Sigmoid colon (tissue), 7 donors: ENCODE results near the gene RPS2. TPM values are rescaled to one million over a fixed set of nuclear protein-coding genes. Genes with fewer than 3 reads are reported as not detected.

Experiments
- DNase-seq: peaks from one replicate; pipeline ENCODE4 v3.0.0-alpha.2; 2019
- H3K27ac ChIP-seq, 4 donors: fragments of 200-600 bp; sonication (generic); one replicate each; pipeline ENCODE4 v1.5.1; 2016 to 2019; ENCODE audit warnings: mild to moderate bottlenecking in 1 of 4
- H3K27me3 ChIP-seq, 3 donors: fragments of 200-600 bp; sonication (generic); one replicate each; pipeline ENCODE4 v1.5.1; 2019; ENCODE audit warnings: mild to moderate bottlenecking in 1 of 3
- H3K36me3 ChIP-seq, 4 donors: fragments of 200-600 bp; sonication (generic); one replicate each; pipeline ENCODE4 v1.5.1; 2016 to 2019
- H3K4me1 ChIP-seq, 4 donors: fragments of 200-600 bp; sonication (generic); one replicate each; pipeline ENCODE4 v1.5.1; 2017 to 2019
- H3K4me3 ChIP-seq, 4 donors: fragments of 200-600 bp; sonication (generic); one replicate each; pipeline ENCODE4 v1.5.1; 2017 to 2019; ENCODE audit warnings: mild to moderate bottlenecking in 2 of 4, moderate library complexity in 1 of 4
- H3K9me3 ChIP-seq, 4 donors: fragments of 200-600 bp in 3 of 4; sonication (generic) in 3 of 4; one replicate each; pipeline versions ENCODE4 v1.5.1 to v1.6.1; 2013 to 2019
- EP300 ChIP-seq, 4 donors: sonication (generic); formaldehyde crosslinking; IDR thresholded peaks; one replicate each; pipeline ENCODE4 v1.6.1; 2017; ENCODE audit warnings: antibody characterized with exemption in 4 of 4
- POLR2A ChIP-seq, 2 donors: fragments of 450-650 bp; IDR thresholded peaks; one replicate each; pipeline ENCODE4 v1.6.1; 2016; ENCODE audit warnings: antibody characterized with exemption in 2 of 2, mild to moderate bottlenecking in 2 of 2, moderate library complexity in 2 of 2
- POLR2AphosphoS5 ChIP-seq, 4 donors: sonication (generic); formaldehyde crosslinking; IDR thresholded peaks; one replicate each; pipeline ENCODE4 v1.6.1; 2017; ENCODE audit warnings: antibody characterized with exemption in 4 of 4
- WGBS, 2 donors: extraction: QIAGEN DNeasy Blood & Tissue Kit; methylation state at CpG; one replicate each; pipeline ENCODE4 v1.1.7; 2013; 5-methylcytosine and 5-hydroxymethylcytosine counted together
- intact Hi-C: fragments of 100-400 bp; cut with DNase I; formaldehyde crosslinking; loops from one replicate; pipeline ENCODE4 v1.15.1; 2023
- polyA plus RNA-seq, 3 donors: library from polyadenylated mRNA; stranded (reverse); fragments of 200-250 nt; gene quantifications; one replicate each; pipeline ENCODE4 v1.2.3, GENCODE V29; 2013
- total RNA-seq, 4 donors: library from RNA; depleted of rRNA; stranded (reverse); fragments of >200 nt; gene quantifications; one replicate each; pipeline ENCODE4 v1.1.0, GENCODE V29; 2016
- TF ChIP-seq, protein P1 (sequence below), 4 experiments: fragments of 450-650 bp in 3 of 4; fragments of 200-600 bp in 1 of 4; IDR thresholded peaks; one replicate each; pipeline ENCODE4 v1.5.1; 2016 to 2019; ENCODE audit warnings: antibody characterized with exemption in 4 of 4, mild to moderate bottlenecking in 3 of 4, moderate library complexity in 2 of 4
- donor health status: healthy with polysubstance abuse.
- donor health status: Bipolar disorder and iron deficiency.
- donor health status: healthy.

The RPS2 gene
- total and polyA plus RNA-seq, 7 donors, result 1,478 to 3,277 (median 1,717) TPM

DNA sequence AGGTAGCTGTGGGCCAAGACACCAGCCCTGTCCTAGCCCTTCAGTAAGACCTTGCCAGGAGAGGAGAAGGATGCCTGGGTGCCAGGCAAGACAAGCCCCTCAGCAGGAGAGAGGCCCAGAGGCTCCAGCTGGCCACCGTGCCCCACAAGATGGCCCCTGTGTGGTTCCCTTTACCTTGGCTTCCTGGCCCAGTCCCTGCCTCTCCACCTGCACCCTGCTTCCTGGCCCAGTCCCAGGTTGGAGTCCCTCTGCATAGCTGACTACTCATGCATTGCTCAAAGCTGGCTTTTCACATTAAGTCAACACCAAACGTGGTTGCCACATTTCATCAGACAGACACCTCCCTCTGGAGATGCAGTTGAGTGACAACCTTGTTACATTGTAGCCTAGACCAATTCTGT lies 29.1 kb upstream of the RPS2 start:
- no peak for DNase-seq
- Histone ChIP-seq H3K9me3 (no peaks in the 10 kb centered on the region), H3K4me1 (peaks cover 0 to 34% (median 29%) of the 10 kb centered on the region in 4 donors), H3K27ac (no peak overlapping the region), H3K4me3 (no peak overlapping the region), H3K36me3 (peaks cover 4 to 18% (median 9%) of the 10 kb centered on the region in 4 donors), H3K27me3 (peaks cover 37 to 47% (median 45%) of the 10 kb centered on the region in 3 donors)
- intact Hi-C loops, result no loop called here
- TF ChIP-seq POLR2A (IDR thresholded peaks at IDR 0.05), result no peak
- TF ChIP-seq POLR2AphosphoS5 (IDR thresholded peaks at IDR 0.05), result no peak
- TF ChIP-seq, protein P1, sequence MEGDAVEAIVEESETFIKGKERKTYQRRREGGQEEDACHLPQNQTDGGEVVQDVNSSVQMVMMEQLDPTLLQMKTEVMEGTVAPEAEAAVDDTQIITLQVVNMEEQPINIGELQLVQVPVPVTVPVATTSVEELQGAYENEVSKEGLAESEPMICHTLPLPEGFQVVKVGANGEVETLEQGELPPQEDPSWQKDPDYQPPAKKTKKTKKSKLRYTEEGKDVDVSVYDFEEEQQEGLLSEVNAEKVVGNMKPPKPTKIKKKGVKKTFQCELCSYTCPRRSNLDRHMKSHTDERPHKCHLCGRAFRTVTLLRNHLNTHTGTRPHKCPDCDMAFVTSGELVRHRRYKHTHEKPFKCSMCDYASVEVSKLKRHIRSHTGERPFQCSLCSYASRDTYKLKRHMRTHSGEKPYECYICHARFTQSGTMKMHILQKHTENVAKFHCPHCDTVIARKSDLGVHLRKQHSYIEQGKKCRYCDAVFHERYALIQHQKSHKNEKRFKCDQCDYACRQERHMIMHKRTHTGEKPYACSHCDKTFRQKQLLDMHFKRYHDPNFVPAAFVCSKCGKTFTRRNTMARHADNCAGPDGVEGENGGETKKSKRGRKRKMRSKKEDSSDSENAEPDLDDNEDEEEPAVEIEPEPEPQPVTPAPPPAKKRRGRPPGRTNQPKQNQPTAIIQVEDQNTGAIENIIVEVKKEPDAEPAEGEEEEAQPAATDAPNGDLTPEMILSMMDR (IDR thresholded peaks at IDR 0.05), result no peak
- no peak for TF ChIP-seq EP300 (IDR thresholded peaks at IDR 0.05)
- 50% methylated on average over 2 of the region's 2 CpGs for WGBS, 2 donors

DNA sequence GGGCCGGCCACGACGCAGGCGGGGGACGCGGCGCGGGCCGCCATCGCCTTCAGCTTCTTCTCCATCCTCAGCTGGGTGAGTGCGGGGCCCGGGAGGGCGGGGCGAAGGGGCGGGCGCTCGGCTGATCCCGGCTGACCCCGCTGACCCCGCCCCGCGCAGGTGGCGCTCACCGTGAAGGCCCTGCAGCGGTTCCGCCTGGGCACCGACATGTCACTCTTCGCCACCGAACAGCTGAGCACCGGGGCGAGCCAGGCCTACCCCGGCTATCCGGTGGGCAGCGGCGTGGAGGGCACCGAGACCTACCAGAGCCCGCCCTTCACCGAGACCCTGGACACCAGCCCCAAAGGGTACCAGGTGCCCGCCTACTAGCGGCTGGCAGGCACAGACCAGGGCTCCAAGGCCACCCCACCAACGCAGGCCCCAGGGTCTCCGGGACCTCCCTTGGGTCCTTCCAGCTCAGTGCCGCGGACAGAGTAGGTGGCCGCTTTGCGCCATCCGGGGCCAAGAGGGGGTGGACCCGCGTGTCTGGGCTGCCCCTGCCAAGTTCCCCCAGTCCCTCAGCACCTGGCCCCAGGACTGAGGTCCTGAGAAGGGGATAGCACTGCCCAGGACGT lies 28.2 kb upstream of the RPS2 start:
- TF ChIP-seq, protein P1 (IDR thresholded peaks at IDR 0.05), result no peak
- TF ChIP-seq POLR2A (IDR thresholded peaks at IDR 0.05), result no peak
- TF ChIP-seq POLR2AphosphoS5 (IDR thresholded peaks at IDR 0.05), result no peak
- no peak for TF ChIP-seq EP300 (IDR thresholded peaks at IDR 0.05)
- Histone ChIP-seq H3K27ac (no peak overlapping the region), H3K4me3 (peak overlapping the region in 3 of 4 donors; percentile 21 to 40 (median 36)), H3K36me3 (peaks cover 0 to 8% (median under 1%) of the 10 kb centered on the region in 4 donors), H3K4me1 (peaks cover 0 to 30% (median 29%) of the 10 kb centered on the region in 4 donors), H3K9me3 (no peaks in the 10 kb centered on the region), H3K27me3 (peaks cover 37 to 50% (median 49%) of the 10 kb centered on the region in 3 donors)
- WGBS, 2 donors, result 56 to 80% methylated on average over 50 of the region's 50 CpGs
- no peak for DNase-seq
- intact Hi-C loops, result no loop called here

DNA sequence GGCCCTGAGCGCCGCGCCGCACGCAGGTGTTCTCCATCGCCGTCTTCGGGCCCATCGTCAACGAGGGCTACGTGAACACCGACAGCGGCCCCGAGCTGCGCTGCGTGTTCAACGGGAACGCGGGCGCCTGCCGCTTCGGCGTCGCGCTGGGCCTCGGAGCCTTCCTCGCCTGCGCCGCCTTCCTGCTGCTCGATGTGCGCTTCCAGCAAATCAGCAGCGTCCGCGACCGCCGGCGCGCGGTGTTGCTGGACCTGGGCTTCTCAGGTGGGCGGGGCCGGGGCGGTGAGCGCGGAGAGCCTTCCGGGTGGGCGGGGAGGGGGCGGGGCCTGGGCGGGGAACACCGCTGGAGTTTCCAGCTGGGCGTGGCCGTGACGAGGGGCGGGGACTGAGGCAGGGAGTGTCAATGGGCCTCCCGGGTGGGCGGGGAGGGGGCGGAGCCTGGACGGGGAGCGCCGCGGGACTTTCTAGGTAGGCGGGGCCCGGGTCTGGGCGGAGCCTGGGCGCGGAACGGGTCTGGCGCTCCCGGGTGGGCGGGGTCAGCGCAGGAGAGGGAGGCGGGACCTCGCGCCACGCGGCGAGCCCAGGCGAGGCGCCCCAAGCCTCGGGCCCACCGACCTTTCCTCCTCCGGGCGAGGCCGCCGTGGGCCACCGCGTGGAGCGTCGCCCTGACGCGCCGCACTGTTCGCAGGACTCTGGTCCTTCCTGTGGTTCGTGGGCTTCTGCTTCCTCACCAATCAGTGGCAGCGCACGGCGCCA lies 27.5 kb upstream of the RPS2 start:
- peak; percentile 94 for DNase-seq
- Histone ChIP-seq H3K27me3 (peaks cover 37 to 50% (median 49%) of the 10 kb centered on the region in 3 donors), H3K4me3 (peak overlapping the region in 3 of 4 donors; percentile 21 to 40 (median 36)), H3K4me1 (peaks cover 0 to 30% (median 28%) of the 10 kb centered on the region in 4 donors), H3K27ac (peak overlapping the region in 2 of 4 donors; percentile 27 to 44), H3K36me3 (peaks cover 0 to 1% (median 0%) of the 10 kb centered on the region in 4 donors), H3K9me3 (no peaks in the 10 kb centered on the region)
- intact Hi-C loops, result no loop called here
- WGBS, 2 donors, result 4 to 17% methylated on average over 96 of the region's 96 CpGs
- peak in 3 of 4 donors; percentile 21 to 40 (median 38) for TF ChIP-seq POLR2AphosphoS5 (IDR thresholded peaks at IDR 0.05)
- no peak for TF ChIP-seq EP300 (IDR thresholded peaks at IDR 0.05)
- TF ChIP-seq, protein P1 (IDR thresholded peaks at IDR 0.05), result no peak
- TF ChIP-seq POLR2A (IDR thresholded peaks at IDR 0.05), result no peak

DNA sequence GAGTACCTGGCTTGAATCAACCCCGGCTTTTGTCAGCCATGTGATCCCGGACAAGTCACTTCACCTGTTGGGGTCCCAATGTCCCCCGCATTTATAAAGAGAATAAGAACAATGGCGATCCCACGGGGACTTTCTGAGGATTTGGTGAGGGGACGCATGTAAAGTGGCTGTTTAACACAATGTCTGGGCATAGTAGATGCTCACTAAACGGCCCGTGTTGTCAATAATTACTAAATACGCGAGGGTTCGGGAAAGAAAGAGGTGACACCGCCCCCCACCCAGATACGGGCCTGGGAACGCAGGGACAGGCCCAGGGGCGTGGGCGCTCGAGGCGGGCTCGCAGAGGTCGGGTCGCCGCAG lies 26.9 kb upstream of the RPS2 start:
- 11 to 14% methylated on average over 22 of the region's 22 CpGs for WGBS, 2 donors
- H3K27ac ChIP-seq, result peak overlapping the region in 2 of 4 donors; percentile 27 to 44
- H3K4me1 ChIP-seq, result peaks cover 0 to 30% (median 27%) of the 10 kb centered on the region in 4 donors
- H3K36me3 ChIP-seq, result peaks cover 0 to 5% (median 1%) of the 10 kb centered on the region in 4 donors
- no peak for TF ChIP-seq POLR2AphosphoS5 (IDR thresholded peaks at IDR 0.05)
- TF ChIP-seq, protein P1 (IDR thresholded peaks at IDR 0.05), result no peak
- no peak for TF ChIP-seq EP300 (IDR thresholded peaks at IDR 0.05)
- no peak for TF ChIP-seq POLR2A (IDR thresholded peaks at IDR 0.05)
- intact Hi-C loops, result no loop called here
- DNase-seq, result no peak
- peaks cover 37 to 50% (median 49%) of the 10 kb centered on the region in 3 donors for H3K27me3 ChIP-seq
- H3K4me3 ChIP-seq, result peak overlapping the region in 3 of 4 donors; percentile 21 to 40 (median 36)
- no peaks in the 10 kb centered on the region for H3K9me3 ChIP-seq
